ENCODE results near the gene NBPF3.

The NBPF3 gene

GRCh38 chr1:21509351-21510112 lies 69.6 kb downstream of the NBPF3 start, which contains the start of gene ALPL:
Gene ALPL (plus strand): TSS chr1:21509423. CDS start chr1:21554082, 44,659 bp downstream.
- POLR2A ChIA-PET, result no interaction called here
- CTCF ChIA-PET, result no interaction called here
- no peak for DNase-seq (ENCODE audit: extremely low spot score)
- TF ChIP-seq SP1 (IDR thresholded peaks at IDR 0.05), result no peak
- TF ChIP-seq L3MBTL2 (conservative IDR thresholded peaks at IDR 0.05), result peak; percentile 59

- ChIA-PET CTCF (no interaction called here), POLR2A (no interaction called here)
- TF ChIP-seq NFRKB (IDR thresholded peaks at IDR 0.05) (no peak), ZNF384 (IDR thresholded peaks at IDR 0.05) (no peak)
- no peak for DNase-seq (ENCODE audit: extremely low spot score)
These were observed 70.2 kb downstream of the NBPF3 start for GRCh38 chr1:21510113-21510493.

GRCh38 chr1:21510885-21511578 lies 71.1 kb downstream of the NBPF3 start:
- CTCF ChIA-PET, result no interaction called here
- no peak for DNase-seq (ENCODE audit: extremely low spot score)

GRCh38 chr1:21511579-21512522 lies 71.9 kb downstream of the NBPF3 start:
- ChIA-PET POLR2A (no interaction called here), CTCF (interaction anchor here (0.6 kb wide), 1 partner anchor 137 kb away, joined by 3 read pairs; no protein-coding TSS in a partner anchor)
- no peak for TF ChIP-seq CTBP1 (IDR thresholded peaks at IDR 0.05; ENCODE audit: borderline replicate concordance)
- TF ChIP-seq SP1 (IDR thresholded peaks at IDR 0.05), result no peak
- TF ChIP-seq ZNF384 (IDR thresholded peaks at IDR 0.05), result no peak
- no peak for TF ChIP-seq FOXA1 (IDR thresholded peaks at IDR 0.05)
- no peak for TF ChIP-seq PKNOX1 (IDR thresholded peaks at IDR 0.05)
- TF ChIP-seq BHLHE40 (IDR thresholded peaks at IDR 0.05; ENCODE audit: borderline replicate concordance), result no peak
- no peak for TF ChIP-seq TARDBP (IDR thresholded peaks at IDR 0.05)
- TF ChIP-seq SUZ12 (IDR thresholded peaks at IDR 0.05), result no peak
- TF ChIP-seq NFRKB (IDR thresholded peaks at IDR 0.05), result no peak
- no peak for TF ChIP-seq ELF4 (IDR thresholded peaks at IDR 0.05)
- no peak for TF ChIP-seq L3MBTL2 (conservative IDR thresholded peaks at IDR 0.05)
- no peak for TF ChIP-seq HDGF (IDR thresholded peaks at IDR 0.05; ENCODE audit: borderline replicate concordance)
- TF ChIP-seq FOXK2 (IDR thresholded peaks at IDR 0.05), result no peak
- DNase-seq (ENCODE audit: extremely low spot score), result no peak

More at GRCh38 chr1:21510885-21511578, 71.1 kb downstream of the NBPF3 start:
- POLR2A ChIA-PET, result no interaction called here
- TF ChIP-seq FOXK2 (IDR thresholded peaks at IDR 0.05), result no peak
- no peak for TF ChIP-seq TARDBP (IDR thresholded peaks at IDR 0.05)
- no peak for TF ChIP-seq SP1 (IDR thresholded peaks at IDR 0.05)
- TF ChIP-seq LEF1 (IDR thresholded peaks at IDR 0.05; ENCODE audit: borderline replicate concordance), result no peak

- POLR2A ChIA-PET, result interaction anchor here (1.1 kb wide), 1 partner anchor 15 kb away, joined by 3 read pairs; no protein-coding TSS in a partner anchor
- TF ChIP-seq LEF1 (IDR thresholded peaks at IDR 0.05; ENCODE audit: borderline replicate concordance) (no peak), SUZ12 (IDR thresholded peaks at IDR 0.05) (no peak), BHLHE40 (IDR thresholded peaks at IDR 0.05; ENCODE audit: borderline replicate concordance) (no peak), PKNOX1 (IDR thresholded peaks at IDR 0.05) (no peak), L3MBTL2 (conservative IDR thresholded peaks at IDR 0.05) (no peak), ELF4 (IDR thresholded peaks at IDR 0.05) (no peak), TARDBP (IDR thresholded peaks at IDR 0.05) (no peak), ARNT (IDR thresholded peaks at IDR 0.05) (no peak), ZNF384 (IDR thresholded peaks at IDR 0.05) (no peak), FOXM1 (IDR thresholded peaks at IDR 0.05; ENCODE audit: borderline replicate concordance) (no peak), FOXA1 (IDR thresholded peaks at IDR 0.05) (no peak), SP1 (IDR thresholded peaks at IDR 0.05) (no peak), FOXK2 (IDR thresholded peaks at IDR 0.05) (no peak), NFRKB (IDR thresholded peaks at IDR 0.05) (no peak), CTBP1 (IDR thresholded peaks at IDR 0.05; ENCODE audit: borderline replicate concordance) (no peak), HDGF (IDR thresholded peaks at IDR 0.05; ENCODE audit: borderline replicate concordance) (no peak)
- DNase-seq (ENCODE audit: extremely low spot score), result no peak
- CTCF ChIA-PET, result no interaction called here
These were observed 74.3 kb downstream of the NBPF3 start for GRCh38 chr1:21514245-21514644.

GRCh38 chr1:21517161-21517589 lies 77.2 kb downstream of the NBPF3 start:
- POLR2A ChIA-PET, result no interaction called here
- TF ChIP-seq BHLHE40 (IDR thresholded peaks at IDR 0.05; ENCODE audit: borderline replicate concordance) (no peak), FOXM1 (IDR thresholded peaks at IDR 0.05; ENCODE audit: borderline replicate concordance) (no peak), TARDBP (IDR thresholded peaks at IDR 0.05) (no peak), CTBP1 (IDR thresholded peaks at IDR 0.05; ENCODE audit: borderline replicate concordance) (no peak), NFRKB (IDR thresholded peaks at IDR 0.05) (no peak), SUZ12 (IDR thresholded peaks at IDR 0.05) (no peak), HDGF (IDR thresholded peaks at IDR 0.05; ENCODE audit: borderline replicate concordance) (no peak), LEF1 (IDR thresholded peaks at IDR 0.05; ENCODE audit: borderline replicate concordance) (no peak), ELF4 (IDR thresholded peaks at IDR 0.05) (no peak), PKNOX1 (IDR thresholded peaks at IDR 0.05) (no peak), ARNT (IDR thresholded peaks at IDR 0.05) (no peak), FOXA1 (IDR thresholded peaks at IDR 0.05) (no peak), ZNF384 (IDR thresholded peaks at IDR 0.05) (no peak), L3MBTL2 (conservative IDR thresholded peaks at IDR 0.05) (no peak), FOXK2 (IDR thresholded peaks at IDR 0.05) (no peak), SP1 (IDR thresholded peaks at IDR 0.05) (no peak)
- no peak for DNase-seq (ENCODE audit: extremely low spot score)
- CTCF ChIA-PET, result no interaction called here
